ENCODE results near the gene WDR33. TPM values are rescaled to one million over a fixed set of nuclear protein-coding genes. Genes with fewer than 3 reads are reported as not detected.

The WDR33 gene
- total and polyA plus RNA-seq, 4 donors = 8.2 to 37.5 (median 22.4) TPM

GRCh38 chr2:127702395-127703009, 108.5 kb downstream of the WDR33 start:
- WGBS = 58% methylated on average over 19 of the region's 19 CpGs
- no peak for TF ChIP-seq RXRA (IDR thresholded peaks at IDR 0.05)
- no peak for TF ChIP-seq HNF4G (IDR thresholded peaks at IDR 0.05)
- TF ChIP-seq, protein P1, sequence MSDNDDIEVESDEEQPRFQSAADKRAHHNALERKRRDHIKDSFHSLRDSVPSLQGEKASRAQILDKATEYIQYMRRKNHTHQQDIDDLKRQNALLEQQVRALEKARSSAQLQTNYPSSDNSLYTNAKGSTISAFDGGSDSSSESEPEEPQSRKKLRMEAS (IDR thresholded peaks at IDR 0.05) = peak; percentile 28
- peak; percentile 11 for TF ChIP-seq SP1 (IDR thresholded peaks at IDR 0.05)
- peak in 1 of 2 donors; percentile 3 for TF ChIP-seq RAD21 (IDR thresholded peaks at IDR 0.05)
- no peaks in the 10 kb centered on the region for H3K9me3 ChIP-seq (ENCODE audit: control insufficient read depth in 4 of 4, low read length in 3 of 4)
- H3K9ac ChIP-seq (ENCODE audit: low read depth in 1 of 2, low read length in 2 of 2) = peak overlapping the region; percentile 20 to 40
- peaks cover 0 to 2% (median 0%) of the 10 kb centered on the region in 4 donors for H3K36me3 ChIP-seq (ENCODE audit: control insufficient read depth in 4 of 4, insufficient read depth in 3 of 4, low read depth in 1 of 4, low read length in 3 of 4)
- H3K4me3 ChIP-seq (ENCODE audit: low read depth in 1 of 3, low read length in 3 of 3) = peak overlapping the region; percentile 49 to 90 (median 77)
- DNase-seq (ENCODE audit: low spot score) = no peak
- H3K27me3 ChIP-seq (ENCODE audit: control insufficient read depth in 4 of 4, insufficient read depth in 4 of 4, low read length in 3 of 4) = no peaks in the 10 kb centered on the region
- H3K4me1 ChIP-seq (ENCODE audit: control insufficient read depth in 4 of 4, insufficient read depth in 4 of 4, low read length in 3 of 4) = peaks cover 13 to 38% (median 27%) of the 10 kb centered on the region in 4 donors
- H3K27ac ChIP-seq (ENCODE audit: low read depth in 1 of 2, low read length in 2 of 2) = peak overlapping the region; percentile 91 to 96

DNA sequence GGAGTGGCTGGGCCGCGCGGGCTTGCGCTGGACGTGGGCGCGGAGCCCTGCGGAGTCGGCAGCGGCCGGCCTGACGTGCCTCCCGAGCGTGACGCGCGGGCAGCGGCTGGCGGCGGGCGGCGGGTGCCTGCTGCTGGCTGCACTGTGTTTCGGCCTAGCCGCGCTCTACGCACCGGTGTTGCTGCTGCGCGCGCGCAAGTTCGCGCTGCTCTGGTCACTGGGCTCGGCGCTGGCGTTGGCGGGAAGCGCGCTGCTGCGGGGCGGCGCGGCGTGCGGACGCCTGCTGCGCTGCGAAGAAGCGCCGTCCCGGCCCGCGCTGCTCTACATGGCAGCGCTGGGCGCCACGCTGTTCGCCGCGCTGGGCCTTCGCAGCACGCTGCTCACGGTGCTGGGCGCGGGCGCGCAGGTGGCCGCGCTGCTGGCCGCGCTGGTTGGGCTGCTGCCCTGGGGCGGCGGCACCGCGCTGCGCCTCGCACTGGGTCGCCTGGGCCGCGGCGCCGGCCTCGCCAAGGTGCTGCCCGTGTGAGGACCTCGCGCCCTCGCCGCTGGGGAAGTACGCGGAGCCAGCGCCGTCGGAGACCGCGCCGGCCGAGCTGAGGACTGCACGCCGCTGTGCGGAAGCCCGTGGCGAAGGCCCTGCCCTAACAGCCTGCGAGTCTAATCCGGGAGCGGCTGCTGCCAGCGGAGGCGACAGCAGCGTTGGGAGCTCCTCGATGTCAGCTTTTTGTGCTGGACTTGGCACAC, 109.1 kb downstream of the WDR33 start:
- Histone ChIP-seq H3K27ac (ENCODE audit: low read depth in 1 of 2, low read length in 2 of 2) (peak overlapping the region; percentile 91 to 96), H3K4me1 (ENCODE audit: control insufficient read depth in 4 of 4, insufficient read depth in 4 of 4, low read length in 3 of 4) (peaks cover 13 to 38% (median 25%) of the 10 kb centered on the region in 4 donors), H3K9me3 (ENCODE audit: control insufficient read depth in 4 of 4, low read length in 3 of 4) (no peaks in the 10 kb centered on the region), H3K27me3 (ENCODE audit: control insufficient read depth in 4 of 4, insufficient read depth in 4 of 4, low read length in 3 of 4) (no peaks in the 10 kb centered on the region), H3K36me3 (ENCODE audit: control insufficient read depth in 4 of 4, insufficient read depth in 3 of 4, low read depth in 1 of 4, low read length in 3 of 4) (no peaks in the 10 kb centered on the region), H3K4me3 (ENCODE audit: low read depth in 1 of 3, low read length in 3 of 3) (peak overlapping the region; percentile 77 to 90 (median 89)), H3K9ac (ENCODE audit: low read depth in 1 of 2, low read length in 2 of 2) (peak overlapping the region; percentile 40 to 52)
- under 1% methylated on average over 108 of the region's 108 CpGs for WGBS
- TF ChIP-seq JUND (IDR thresholded peaks at IDR 0.05) (no peak), YY1 (IDR thresholded peaks at IDR 0.05) (peak; percentile 17), RAD21 (IDR thresholded peaks at IDR 0.05) (peak; percentile 41 to 65), FOXA2 (IDR thresholded peaks at IDR 0.05) (no peak), EGR1 (IDR thresholded peaks at IDR 0.05; ENCODE audit: low read depth in 2 of 2) (no peak), GABPA (IDR thresholded peaks at IDR 0.05 in 1 of 2, conservative IDR thresholded peaks at IDR 0.05 in 1 of 2) (no peak), HNF4A (conservative IDR thresholded peaks at IDR 0.05) (no peak)
- TF ChIP-seq, protein P2, sequence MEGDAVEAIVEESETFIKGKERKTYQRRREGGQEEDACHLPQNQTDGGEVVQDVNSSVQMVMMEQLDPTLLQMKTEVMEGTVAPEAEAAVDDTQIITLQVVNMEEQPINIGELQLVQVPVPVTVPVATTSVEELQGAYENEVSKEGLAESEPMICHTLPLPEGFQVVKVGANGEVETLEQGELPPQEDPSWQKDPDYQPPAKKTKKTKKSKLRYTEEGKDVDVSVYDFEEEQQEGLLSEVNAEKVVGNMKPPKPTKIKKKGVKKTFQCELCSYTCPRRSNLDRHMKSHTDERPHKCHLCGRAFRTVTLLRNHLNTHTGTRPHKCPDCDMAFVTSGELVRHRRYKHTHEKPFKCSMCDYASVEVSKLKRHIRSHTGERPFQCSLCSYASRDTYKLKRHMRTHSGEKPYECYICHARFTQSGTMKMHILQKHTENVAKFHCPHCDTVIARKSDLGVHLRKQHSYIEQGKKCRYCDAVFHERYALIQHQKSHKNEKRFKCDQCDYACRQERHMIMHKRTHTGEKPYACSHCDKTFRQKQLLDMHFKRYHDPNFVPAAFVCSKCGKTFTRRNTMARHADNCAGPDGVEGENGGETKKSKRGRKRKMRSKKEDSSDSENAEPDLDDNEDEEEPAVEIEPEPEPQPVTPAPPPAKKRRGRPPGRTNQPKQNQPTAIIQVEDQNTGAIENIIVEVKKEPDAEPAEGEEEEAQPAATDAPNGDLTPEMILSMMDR (IDR thresholded peaks at IDR 0.05; ENCODE audit: low read depth, low read length, missing input control) = peak; percentile 32
- TF ChIP-seq, protein P3, sequence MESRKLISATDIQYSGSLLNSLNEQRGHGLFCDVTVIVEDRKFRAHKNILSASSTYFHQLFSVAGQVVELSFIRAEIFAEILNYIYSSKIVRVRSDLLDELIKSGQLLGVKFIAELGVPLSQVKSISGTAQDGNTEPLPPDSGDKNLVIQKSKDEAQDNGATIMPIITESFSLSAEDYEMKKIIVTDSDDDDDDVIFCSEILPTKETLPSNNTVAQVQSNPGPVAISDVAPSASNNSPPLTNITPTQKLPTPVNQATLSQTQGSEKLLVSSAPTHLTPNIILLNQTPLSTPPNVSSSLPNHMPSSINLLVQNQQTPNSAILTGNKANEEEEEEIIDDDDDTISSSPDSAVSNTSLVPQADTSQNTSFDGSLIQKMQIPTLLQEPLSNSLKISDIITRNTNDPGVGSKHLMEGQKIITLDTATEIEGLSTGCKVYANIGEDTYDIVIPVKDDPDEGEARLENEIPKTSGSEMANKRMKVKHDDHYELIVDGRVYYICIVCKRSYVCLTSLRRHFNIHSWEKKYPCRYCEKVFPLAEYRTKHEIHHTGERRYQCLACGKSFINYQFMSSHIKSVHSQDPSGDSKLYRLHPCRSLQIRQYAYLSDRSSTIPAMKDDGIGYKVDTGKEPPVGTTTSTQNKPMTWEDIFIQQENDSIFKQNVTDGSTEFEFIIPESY (IDR thresholded peaks at IDR 0.05) = no peak
- TF ChIP-seq, protein P4, sequence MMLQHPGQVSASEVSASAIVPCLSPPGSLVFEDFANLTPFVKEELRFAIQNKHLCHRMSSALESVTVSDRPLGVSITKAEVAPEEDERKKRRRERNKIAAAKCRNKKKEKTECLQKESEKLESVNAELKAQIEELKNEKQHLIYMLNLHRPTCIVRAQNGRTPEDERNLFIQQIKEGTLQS (IDR thresholded peaks at IDR 0.05) = no peak
- DNase-seq (ENCODE audit: low spot score) = peak; percentile 77

All from liver (tissue), 9 donors.